Erythroblast (primary cell): ENCODE data around the gene NCAPD2.
"Not testable (repeated sequence)": the region's sequence is repeated elsewhere in the genome, so short reads cannot be mapped to it uniquely, and the experiment has no call there.

Source experiments
- DNase-seq, 2 experiments: peaks; one replicate each; lab custom pipeline; 2025; lab: John Stamatoyannopoulos, UW
- GATA1 ChIP-seq: IDR thresholded peaks from 2 replicates; pipeline ENCODE4 v1.6.1; 2011; ENCODE audit warnings: low read depth, mild to moderate bottlenecking, control low read depth, low read length, moderate library complexity
- POLR2A ChIP-seq: IDR thresholded peaks from 2 replicates; pipeline ENCODE4 v1.6.1; 2011; ENCODE audit warnings: mild to moderate bottlenecking, low read length

The NCAPD2 gene

GRCh38 chr12:6469092-6469491 is 24.8 kb upstream of the NCAPD2 start:
- no peak for TF ChIP-seq GATA1
- TF ChIP-seq POLR2A: peak; percentile 30
- DNase-seq: peak in 1 of 2 experiments; percentile 14

GRCh38 chr12:6469609-6470374 is 24.1 kb upstream of the NCAPD2 start:
- peak in 1 of 2 experiments; percentile 53 for DNase-seq
- TF ChIP-seq GATA1: no peak
- TF ChIP-seq POLR2A: no peak

GRCh38 chr12:6470375-6471163 is 23.3 kb upstream of the NCAPD2 start, which contains the start of gene VAMP1:
TSS of gene VAMP1 (minus strand) at chr12:6470677. CDS start at chr12:6470531, 146 bp downstream.
- peak; percentile 99 for DNase-seq
- TF ChIP-seq GATA1 (no peak), POLR2A (peak; percentile 99)

GRCh38 chr12:6471989-6472360 is 21.9 kb upstream of the NCAPD2 start:
- no peak for DNase-seq
- no peak for TF ChIP-seq POLR2A
- no peak for TF ChIP-seq GATA1

GRCh38 chr12:6472491-6472890 is 21.4 kb upstream of the NCAPD2 start:
- no peak for TF ChIP-seq POLR2A
- no peak for DNase-seq

GRCh38 chr12:6475233-6475975 is 18.5 kb upstream of the NCAPD2 start:
- not testable (repeated sequence) for DNase-seq

- no peak for DNase-seq
Observed at GRCh38 chr12:6476489-6476888, 17.4 kb upstream of the NCAPD2 start.

GRCh38 chr12:6477601-6478377 is 16.1 kb upstream of the NCAPD2 start:
- not testable (repeated sequence) for DNase-seq

More at GRCh38 chr12:6476489-6476888, 17.4 kb upstream of the NCAPD2 start:
- TF ChIP-seq POLR2A: no peak
- TF ChIP-seq GATA1: no peak

- TF ChIP-seq GATA1 (no peak), POLR2A (no peak)
- DNase-seq: no peak
Observed at GRCh38 chr12:6478416-6478815, 15.5 kb upstream of the NCAPD2 start.

GRCh38 chr12:6488240-6488639 is 5.7 kb upstream of the NCAPD2 start:
- no peak for DNase-seq
- no peak for TF ChIP-seq POLR2A
- TF ChIP-seq GATA1: no peak

GRCh38 chr12:6489449-6489848 is 4.5 kb upstream of the NCAPD2 start:
- TF ChIP-seq POLR2A (no peak), GATA1 (no peak)
- DNase-seq: no peak

GRCh38 chr12:6490673-6491072 is 3.2 kb upstream of the NCAPD2 start:
- DNase-seq: not testable (repeated sequence)

GRCh38 chr12:6492838-6493496 is 935 bp upstream of the NCAPD2 start, which contains the start of gene MRPL51:
TSS of gene MRPL51 (minus strand) at chr12:6493262. CDS start at chr12:6493136, 126 bp downstream.
- peak; percentile 97 for TF ChIP-seq POLR2A
- no peak for TF ChIP-seq GATA1
- DNase-seq: peak; percentile 97
